CD4-positive, alpha-beta T cell (primary cell): Measurements from ENCODE around the gene MACC1. TPM values are rescaled to one million over a fixed set of nuclear protein-coding genes. Genes with fewer than 3 reads are reported as not detected.
A peak's percentile ranks its signal among the peaks of the same experiment; 100 is the strongest.

ENCODE experiments used
- ATAC-seq: fragments of 200-7000 bp; cut with Tn5 transposase; one replicate; pipeline ENCODE4 v1.10.0; 2022; ENCODE audit warnings: mild to moderate bottlenecking; ENCODE audit not compliant: poor library complexity
- CTCF ChIA-PET: fragments of 350-600 bp; sonication (Branson Sonifier 250); formaldehyde crosslinking; loops from one replicate; lab custom pipeline; 2021; ENCODE audit warnings: antibody characterized with exemption, inconsistent platforms; lab: Charles Lee
- POLR2A ChIA-PET: fragments of 350-600 bp; sonication (Branson Sonifier 250); formaldehyde crosslinking; loops from one replicate; lab custom pipeline; 2021; ENCODE audit warnings: antibody characterized with exemption, inconsistent platforms; lab: Charles Lee
- DNase-seq, 14 experiments: peaks; one replicate each; pipeline ENCODE4 v3.0.0-alpha.2; 2013 to 2020; ENCODE audit warnings: mixed read lengths in 2 of 14
- H3K27ac ChIP-seq, 2 donors: one replicate each; pipeline versions ENCODE4 v1.5.1 to v1.7.0; 2013; ENCODE audit warnings: low read length in 2 of 2, low read depth in 1 of 2, mild to moderate bottlenecking in 1 of 2
- H3K27me3 ChIP-seq, 2 experiments: 1 replicate in 1 of 2; 2 replicates in 1 of 2; pipeline versions ENCODE4 v1.6.1 to v1.7.0; 2013; ENCODE audit warnings: low read length in 2 of 2, control low read depth in 1 of 2, mild to moderate bottlenecking in 1 of 2, moderate library complexity in 1 of 2; ENCODE audit not compliant: insufficient read depth in 2 of 2, control insufficient read depth in 1 of 2
- H3K36me3 ChIP-seq: one replicate; pipeline ENCODE4 v1.6.1; 2013; ENCODE audit warnings: low read length, control low read depth; ENCODE audit not compliant: insufficient read depth
- H3K4me1 ChIP-seq: one replicate; pipeline ENCODE4 v1.6.1; 2013; ENCODE audit warnings: low read length, control low read depth; ENCODE audit not compliant: insufficient read depth
- H3K4me3 ChIP-seq: one replicate; pipeline ENCODE4 v1.5.1; 2013; ENCODE audit warnings: mild to moderate bottlenecking, low read length, moderate library complexity
- H3K9me3 ChIP-seq, 2 experiments: 1 replicate in 1 of 2; 2 replicates in 1 of 2; pipeline versions ENCODE4 v1.6.1 to v1.7.0; 2013; ENCODE audit warnings: low read length in 2 of 2, mild to moderate bottlenecking in 2 of 2, control low read depth in 1 of 2, moderate library complexity in 1 of 2; ENCODE audit not compliant: control insufficient read depth in 1 of 2, insufficient read depth in 1 of 2
- H3K27ac Mint-ChIP-seq: one replicate; pipeline ENCODE4 v1.8.0; 2020; ENCODE audit warnings: mixed read lengths
- H3K27me3 Mint-ChIP-seq: one replicate; pipeline ENCODE4 v1.8.0; 2021; ENCODE audit warnings: mixed read lengths
- H3K36me3 Mint-ChIP-seq: one replicate; pipeline ENCODE4 v1.8.0; 2021; ENCODE audit warnings: low read depth, mixed read lengths
- H3K4me1 Mint-ChIP-seq: one replicate; pipeline ENCODE4 v1.8.0; 2021; ENCODE audit warnings: low read depth, mixed read lengths
- H3K4me3 Mint-ChIP-seq: one replicate; pipeline ENCODE4 v1.8.0; 2020; ENCODE audit warnings: mild to moderate bottlenecking, mixed read lengths
- H3K9me3 Mint-ChIP-seq: one replicate; pipeline ENCODE4 v1.8.0; 2020; ENCODE audit warnings: mixed read lengths
- intact Hi-C, 2 experiments: fragments of 100-400 bp; cut with DNase I in 1 of 2; cut with micrococcal nuclease in 1 of 2; formaldehyde crosslinking; loops; one replicate each; pipeline versions ENCODE4 v1.15.1 to v1.9.0; 2023 to 2025; cut with DNase I, micrococcal nuclease
- total RNA-seq, 174 experiments: library from RNA in 2 of 174; stranded (reverse) in 2 of 174; gene quantifications; one replicate each; pipeline ENCODE4 v1.2.3 and lab custom pipeline; 2021 to 2026
- TF ChIP-seq, protein P1 (sequence below): fragments of 200-600 bp; IDR thresholded peaks from one replicate; pipeline ENCODE4 v1.8.0; 2022; ENCODE audit warnings: antibody characterized with exemption, mild to moderate bottlenecking

Gene MACC1
- total RNA-seq, 2 experiments from 2014 or later, result 0.05 to 0.14 TPM

DNA sequence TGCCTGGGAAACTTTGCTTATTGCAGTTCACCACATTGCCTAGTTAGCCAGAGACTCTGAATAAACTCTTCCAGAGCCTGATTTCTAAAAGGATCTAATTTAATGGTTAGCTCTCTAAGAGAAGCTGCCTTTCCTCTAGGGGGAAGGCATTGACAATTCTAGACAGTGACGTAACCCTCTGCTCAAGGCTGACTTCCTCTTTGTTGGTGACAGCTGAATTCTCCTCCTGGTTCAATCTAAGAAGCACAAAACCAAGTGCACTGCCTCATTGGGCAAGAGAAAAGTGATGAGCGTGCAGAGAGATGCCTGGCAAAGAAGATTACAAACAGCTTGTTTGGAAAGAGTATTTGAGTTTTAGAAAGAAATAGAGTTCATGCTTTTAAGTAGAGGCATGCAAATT is 102.7 kb downstream of the MACC1 start:
- H3K4me1 Mint-ChIP-seq, result no peaks in the 10 kb centered on the region
- DNase-seq (peak in 3 of 14 experiments; percentile 17 to 61 (median 57)), ATAC-seq (peak; percentile 51)
- Histone ChIP-seq H3K4me3 (no peak overlapping the region), H3K9me3 (no peaks in the 10 kb centered on the region), H3K4me1 (no peaks in the 10 kb centered on the region), H3K27ac (no peak overlapping the region), H3K36me3 (no peaks in the 10 kb centered on the region), H3K27me3 (no peaks in the 10 kb centered on the region)
- ChIA-PET POLR2A (no interaction called here), CTCF (interaction anchor here (0.6 kb wide), 1 partner anchor 708 kb away, joined by 5 read pairs; no protein-coding TSS in a partner anchor)
- no peak overlapping the region for H3K4me3 Mint-ChIP-seq
- no peaks in the 10 kb centered on the region for H3K36me3 Mint-ChIP-seq
- H3K9me3 Mint-ChIP-seq, result no peaks in the 10 kb centered on the region
- TF ChIP-seq, protein P1, sequence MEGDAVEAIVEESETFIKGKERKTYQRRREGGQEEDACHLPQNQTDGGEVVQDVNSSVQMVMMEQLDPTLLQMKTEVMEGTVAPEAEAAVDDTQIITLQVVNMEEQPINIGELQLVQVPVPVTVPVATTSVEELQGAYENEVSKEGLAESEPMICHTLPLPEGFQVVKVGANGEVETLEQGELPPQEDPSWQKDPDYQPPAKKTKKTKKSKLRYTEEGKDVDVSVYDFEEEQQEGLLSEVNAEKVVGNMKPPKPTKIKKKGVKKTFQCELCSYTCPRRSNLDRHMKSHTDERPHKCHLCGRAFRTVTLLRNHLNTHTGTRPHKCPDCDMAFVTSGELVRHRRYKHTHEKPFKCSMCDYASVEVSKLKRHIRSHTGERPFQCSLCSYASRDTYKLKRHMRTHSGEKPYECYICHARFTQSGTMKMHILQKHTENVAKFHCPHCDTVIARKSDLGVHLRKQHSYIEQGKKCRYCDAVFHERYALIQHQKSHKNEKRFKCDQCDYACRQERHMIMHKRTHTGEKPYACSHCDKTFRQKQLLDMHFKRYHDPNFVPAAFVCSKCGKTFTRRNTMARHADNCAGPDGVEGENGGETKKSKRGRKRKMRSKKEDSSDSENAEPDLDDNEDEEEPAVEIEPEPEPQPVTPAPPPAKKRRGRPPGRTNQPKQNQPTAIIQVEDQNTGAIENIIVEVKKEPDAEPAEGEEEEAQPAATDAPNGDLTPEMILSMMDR, result no peak
- intact Hi-C loops, result no loop called here
- no peak overlapping the region for H3K27ac Mint-ChIP-seq
- no peaks in the 10 kb centered on the region for H3K27me3 Mint-ChIP-seq

DNA sequence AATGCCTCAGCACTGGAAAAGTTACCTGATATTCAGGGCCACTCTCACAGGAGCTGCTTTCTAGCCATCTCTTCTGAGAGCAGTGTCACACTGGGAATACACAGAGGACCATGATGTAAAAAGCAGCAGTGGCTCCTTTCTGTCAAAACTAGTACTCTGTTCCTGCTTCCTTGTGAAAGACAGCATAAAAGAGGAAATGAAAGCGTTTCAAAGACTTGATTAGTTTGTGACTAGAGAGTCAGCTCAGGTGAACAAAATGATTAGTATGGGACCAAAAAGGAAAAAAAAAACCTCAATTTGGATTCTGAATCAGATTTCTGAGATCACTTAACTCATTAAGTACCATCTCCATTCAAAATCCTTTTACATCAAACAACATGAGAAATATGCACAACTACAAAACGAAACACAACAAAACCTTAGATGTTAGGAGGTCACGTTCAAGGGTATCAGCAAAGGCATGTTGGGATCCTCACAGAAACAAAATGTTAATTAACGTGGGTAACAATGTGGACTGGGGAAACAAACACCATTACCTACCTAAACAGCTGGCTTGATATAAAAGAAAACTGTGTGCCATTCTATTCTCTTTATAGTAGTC is 103.7 kb downstream of the MACC1 start:
- Histone ChIP-seq H3K27me3 (no peaks in the 10 kb centered on the region), H3K36me3 (no peaks in the 10 kb centered on the region), H3K4me3 (no peak overlapping the region), H3K27ac (no peak overlapping the region), H3K9me3 (no peaks in the 10 kb centered on the region), H3K4me1 (no peaks in the 10 kb centered on the region)
- TF ChIP-seq, protein P1, result no peak
- intact Hi-C loops, result no loop called here
- Mint-ChIP-seq H3K27ac (no peak overlapping the region), H3K36me3 (no peaks in the 10 kb centered on the region), H3K27me3 (no peaks in the 10 kb centered on the region), H3K9me3 (no peaks in the 10 kb centered on the region), H3K4me1 (no peaks in the 10 kb centered on the region), H3K4me3 (no peak overlapping the region)
- ChIA-PET POLR2A (no interaction called here), CTCF (no interaction called here)
- ATAC-seq (no peak), DNase-seq (peak in 3 of 14 experiments; percentile 14 to 28 (median 15))

DNA sequence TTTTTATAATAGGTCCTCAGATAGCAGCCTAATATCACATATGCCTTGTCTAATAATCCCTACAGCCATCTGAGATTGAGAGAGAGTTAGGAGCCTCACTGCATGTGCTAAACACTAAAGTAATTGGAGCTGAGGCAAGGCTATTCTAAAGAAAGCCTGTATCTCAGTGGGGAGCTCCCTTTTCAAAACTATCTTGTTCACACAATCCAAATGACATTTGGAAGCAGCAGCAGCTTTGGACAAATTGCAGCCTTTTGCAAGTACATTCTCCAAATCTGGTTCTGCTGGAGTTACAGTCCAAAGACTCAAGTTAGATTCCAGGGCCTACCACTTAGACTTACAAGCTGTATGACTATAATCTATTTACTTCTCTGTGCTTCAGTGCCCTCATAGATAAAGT is 104.5 kb downstream of the MACC1 start:
- no peaks in the 10 kb centered on the region for H3K9me3 Mint-ChIP-seq
- no peaks in the 10 kb centered on the region for H3K27me3 Mint-ChIP-seq
- intact Hi-C loops, result no loop called here
- no peaks in the 10 kb centered on the region for H3K4me1 Mint-ChIP-seq
- H3K4me3 Mint-ChIP-seq, result no peak overlapping the region
- ChIA-PET CTCF (no interaction called here), POLR2A (no interaction called here)
- no peaks in the 10 kb centered on the region for H3K27me3 ChIP-seq
- no peak for DNase-seq
- TF ChIP-seq, protein P1, result no peak
- no peak overlapping the region for H3K27ac Mint-ChIP-seq
- no peaks in the 10 kb centered on the region for H3K9me3 ChIP-seq
- H3K36me3 ChIP-seq, result no peaks in the 10 kb centered on the region
- no peak overlapping the region for H3K4me3 ChIP-seq
- no peak for ATAC-seq
- no peak overlapping the region for H3K27ac ChIP-seq
- no peaks in the 10 kb centered on the region for H3K4me1 ChIP-seq
- no peaks in the 10 kb centered on the region for H3K36me3 Mint-ChIP-seq
